NOMO-1 (cell line): ENCODE results near the gene SP9.

ENCODE experiments used
- DNase-seq, 2 experiments: peaks; one replicate each; lab custom pipeline; 2025; ENCODE audit not compliant: unreplicated experiment in 2 of 2; lab: John Stamatoyannopoulos, UW

The SP9 gene

DNA sequence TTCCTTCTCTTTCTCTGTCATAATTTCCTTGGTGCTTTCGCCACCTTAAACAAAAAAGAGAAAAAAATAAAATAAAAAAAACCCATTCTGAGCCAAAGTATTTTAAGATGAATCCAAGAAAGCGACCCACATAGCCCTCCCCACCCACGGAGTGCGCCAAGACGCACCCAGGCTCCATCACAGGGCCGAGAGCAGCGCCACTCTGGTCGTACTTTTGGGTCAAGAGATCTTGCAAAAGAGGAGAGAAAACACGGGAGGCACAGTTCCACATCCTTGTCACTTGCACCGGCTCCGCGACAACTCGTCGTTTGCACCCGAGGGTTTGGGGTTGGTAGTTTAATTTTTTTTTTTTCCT lies 1.8 kb upstream of the SP9 start:
- no peak for DNase-seq

DNA sequence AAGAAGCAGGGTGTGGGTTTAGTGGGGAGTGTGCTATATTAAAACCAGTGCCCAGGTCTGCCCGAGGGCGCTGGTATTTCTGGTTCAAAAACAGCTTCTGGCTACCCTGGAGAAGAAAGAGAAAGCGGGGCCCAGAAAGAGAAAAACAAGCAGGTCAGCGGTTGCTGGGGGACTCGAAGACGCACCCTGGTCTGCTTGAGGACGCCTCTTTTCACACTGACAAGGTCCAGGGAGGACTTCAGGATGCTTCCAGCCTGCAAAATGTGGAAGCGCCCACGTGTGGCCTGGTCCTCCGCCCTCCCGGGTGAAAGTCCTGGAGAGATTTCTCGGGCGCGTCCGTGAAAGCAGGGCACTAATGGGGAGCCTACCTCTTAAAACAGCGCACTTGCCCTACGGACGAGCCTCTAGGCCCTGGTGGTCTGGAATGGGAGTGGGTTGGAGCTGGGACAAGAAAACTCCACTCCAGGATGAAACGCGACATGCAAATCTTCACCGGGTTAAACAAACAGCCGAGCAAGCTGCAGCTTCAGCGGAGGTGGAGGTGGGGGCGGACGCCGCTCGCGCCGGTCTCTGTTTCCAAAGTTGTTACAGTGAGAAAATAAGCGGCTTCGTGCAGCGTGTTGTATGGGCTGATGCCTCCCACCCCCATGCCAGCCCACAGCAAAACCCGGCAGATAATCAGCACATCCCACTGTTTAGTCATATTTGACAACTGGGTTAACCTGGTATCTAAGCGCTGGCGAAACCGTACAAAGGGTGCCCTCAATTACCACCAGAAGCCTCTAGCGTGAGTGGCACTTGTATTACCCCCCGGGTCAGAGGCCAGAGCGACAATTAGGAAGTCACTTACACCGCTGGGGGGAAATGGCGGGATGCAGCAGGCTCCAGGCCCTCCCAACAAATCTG lies 1.1 kb upstream of the SP9 start:
- no peak for DNase-seq

DNA sequence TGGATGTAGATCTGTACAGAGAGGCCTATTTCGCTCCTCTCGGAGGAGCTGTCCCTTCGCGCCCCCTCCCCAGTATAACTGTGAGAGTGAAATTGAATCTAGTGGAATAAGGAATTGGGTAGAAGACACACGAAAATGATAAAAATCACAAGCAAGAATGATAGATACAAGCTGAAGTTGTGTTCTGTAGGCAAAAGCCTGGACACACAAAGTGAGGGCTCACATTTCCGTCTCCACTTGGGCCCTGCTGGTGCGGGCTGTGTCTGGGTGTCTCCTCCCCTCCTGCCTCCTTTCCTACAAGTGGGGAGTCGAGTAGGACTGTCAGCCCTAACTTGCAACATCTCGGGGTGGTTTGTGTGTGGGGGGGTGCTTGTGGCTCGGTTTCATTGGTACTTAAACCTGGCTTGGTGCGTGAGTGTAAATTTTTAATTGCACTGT lies 457 bp upstream of the SP9 start:
- DNase-seq: no peak

DNA sequence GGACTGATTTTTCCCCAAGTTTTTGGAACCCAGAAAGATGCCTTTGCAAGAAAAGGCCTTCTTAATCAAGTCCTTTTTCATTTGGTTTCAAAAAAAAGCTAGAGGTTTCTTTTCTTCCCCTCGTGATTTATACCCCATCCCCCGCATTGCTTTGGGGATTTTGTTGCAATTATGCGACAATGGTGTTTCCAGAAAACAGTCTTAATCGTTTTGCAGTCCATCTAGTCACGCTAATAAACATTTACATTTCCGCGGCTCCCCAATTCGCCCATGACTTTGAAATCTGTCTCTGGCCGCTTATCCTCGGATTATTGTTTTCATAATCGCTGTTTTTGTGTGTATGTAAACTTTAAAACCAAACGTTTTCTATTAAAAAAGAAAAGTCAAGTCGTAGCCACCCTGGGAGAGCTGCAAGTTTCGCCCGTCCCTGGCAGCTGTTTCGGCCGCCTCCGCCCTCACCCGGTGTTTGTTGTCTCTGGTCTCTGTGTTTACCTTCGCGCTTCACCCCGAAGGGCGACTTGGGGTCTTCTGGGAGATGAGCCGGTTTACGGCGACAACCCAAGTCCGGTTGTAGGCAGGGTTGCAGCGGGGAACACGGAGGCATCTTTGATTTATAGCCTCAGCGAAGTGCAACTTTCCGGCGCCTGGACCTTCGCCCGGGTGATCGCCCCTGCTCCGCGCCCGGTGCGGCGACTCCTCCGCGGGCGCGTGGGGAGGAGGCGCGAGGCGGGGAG lies 667 bp downstream of the SP9 start:
- no peak for DNase-seq

DNA sequence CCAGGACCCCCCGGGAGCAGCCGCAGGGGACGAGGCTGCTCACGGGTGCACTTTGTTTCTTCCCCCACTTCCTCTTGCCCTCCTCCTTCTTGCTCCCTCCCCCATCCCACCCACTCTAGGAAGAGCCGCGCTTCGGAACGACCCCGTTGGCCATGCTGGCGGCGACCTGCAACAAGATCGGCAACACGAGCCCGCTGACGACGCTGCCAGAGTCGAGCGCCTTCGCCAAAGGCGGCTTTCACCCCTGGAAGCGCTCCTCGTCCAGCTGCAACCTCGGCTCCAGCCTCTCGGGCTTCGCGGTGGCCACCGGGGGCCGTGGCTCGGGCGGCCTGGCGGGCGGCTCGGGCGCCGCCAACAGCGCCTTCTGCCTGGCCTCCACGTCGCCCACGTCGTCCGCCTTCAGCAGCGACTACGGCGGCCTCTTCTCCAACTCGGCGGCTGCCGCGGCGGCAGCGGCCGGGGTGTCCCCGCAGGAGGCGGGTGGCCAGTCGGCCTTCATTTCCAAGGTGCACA lies 1.3 kb downstream of the SP9 start:
- DNase-seq: no peak

DNA sequence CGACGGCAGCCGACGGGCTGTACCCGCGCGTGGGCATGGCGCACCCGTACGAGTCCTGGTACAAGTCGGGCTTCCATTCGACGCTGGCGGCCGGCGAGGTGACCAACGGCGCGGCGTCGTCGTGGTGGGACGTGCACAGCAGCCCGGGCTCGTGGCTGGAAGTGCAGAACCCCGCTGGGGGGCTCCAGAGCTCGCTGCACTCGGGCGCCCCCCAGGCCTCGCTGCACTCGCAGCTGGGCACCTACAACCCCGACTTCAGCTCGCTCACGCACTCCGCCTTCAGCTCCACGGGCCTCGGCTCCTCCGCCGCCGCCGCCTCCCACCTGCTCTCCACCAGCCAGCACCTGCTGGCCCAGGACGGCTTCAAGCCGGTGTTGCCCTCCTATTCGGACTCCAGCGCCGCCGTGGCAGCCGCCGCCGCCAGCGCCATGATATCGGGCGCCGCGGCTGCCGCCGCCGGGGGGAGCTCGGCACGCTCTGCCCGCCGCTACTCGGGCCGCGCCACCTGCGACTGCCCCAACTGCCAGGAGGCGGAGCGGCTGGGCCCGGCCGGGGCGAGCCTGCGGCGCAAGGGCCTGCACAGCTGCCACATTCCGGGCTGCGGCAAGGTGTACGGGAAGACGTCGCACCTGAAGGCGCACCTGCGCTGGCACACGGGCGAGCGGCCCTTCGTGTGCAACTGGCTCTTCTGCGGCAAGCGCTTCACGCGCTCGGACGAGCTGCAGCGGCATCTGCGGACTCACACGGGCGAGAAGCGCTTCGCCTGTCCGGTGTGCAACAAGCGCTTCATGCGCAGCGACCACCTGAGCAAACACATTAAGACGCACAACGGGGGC lies 2.0 kb downstream of the SP9 start:
- DNase-seq: peak; percentile 38 to 47

DNA sequence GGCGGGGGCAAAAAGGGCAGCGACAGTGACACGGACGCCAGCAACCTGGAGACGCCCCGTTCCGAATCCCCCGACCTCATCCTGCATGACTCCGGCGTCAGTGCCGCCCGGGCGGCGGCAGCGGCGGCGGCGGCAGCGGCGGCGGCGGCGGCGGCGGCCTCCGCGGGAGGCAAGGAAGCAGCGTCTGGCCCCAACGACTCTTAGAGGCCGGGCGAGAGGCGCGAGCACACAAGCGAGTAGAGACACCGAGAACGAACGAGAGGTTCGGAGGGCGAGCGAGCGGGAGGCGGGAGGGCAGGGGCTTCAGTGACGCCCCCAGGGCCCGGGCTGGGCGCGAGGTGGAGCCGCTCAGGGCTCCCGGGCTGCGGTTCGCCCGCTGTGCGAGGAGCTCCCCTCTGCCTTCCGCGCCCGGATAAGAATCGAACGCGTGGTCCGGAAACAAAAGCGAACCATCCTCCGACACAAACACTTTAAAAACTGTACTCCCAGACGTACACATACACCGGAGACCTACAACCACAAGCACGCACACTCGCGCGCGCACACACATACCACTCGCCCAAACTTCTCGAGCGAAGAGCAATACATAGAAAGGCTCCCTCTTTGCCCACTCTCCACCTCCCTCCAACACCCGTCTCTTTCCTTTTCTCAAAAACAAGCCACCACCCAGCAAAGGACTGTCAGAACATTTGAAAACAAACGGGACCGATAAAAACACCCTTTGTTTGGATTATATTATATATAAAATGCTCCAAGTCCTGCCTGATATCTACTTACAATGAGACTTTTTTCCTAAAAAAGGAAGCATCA lies 2.8 kb downstream of the SP9 start:
- peak; percentile 37 to 39 for DNase-seq

DNA sequence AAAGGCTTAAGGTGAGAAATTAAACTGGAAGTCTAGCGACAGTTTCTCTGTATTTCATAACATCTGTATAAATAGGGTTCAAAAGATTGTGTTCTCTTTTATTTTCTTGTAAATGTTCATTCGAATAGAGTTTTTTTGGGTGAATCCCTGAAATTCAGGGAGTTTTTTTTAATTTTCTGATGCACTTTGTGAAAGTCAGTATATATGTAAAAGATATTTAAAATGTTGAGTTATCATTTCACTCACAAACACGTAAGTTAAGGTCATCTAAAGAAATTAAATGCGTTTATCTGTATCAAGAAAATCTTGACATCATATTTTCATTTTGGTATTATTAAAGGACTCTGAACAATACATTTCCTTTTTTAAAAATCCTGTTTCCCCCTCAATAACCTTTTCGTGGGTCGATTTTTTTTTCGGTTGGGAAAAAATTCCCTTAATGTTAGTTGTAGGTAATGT lies 3.4 kb downstream of the SP9 start:
- DNase-seq: no peak

DNA sequence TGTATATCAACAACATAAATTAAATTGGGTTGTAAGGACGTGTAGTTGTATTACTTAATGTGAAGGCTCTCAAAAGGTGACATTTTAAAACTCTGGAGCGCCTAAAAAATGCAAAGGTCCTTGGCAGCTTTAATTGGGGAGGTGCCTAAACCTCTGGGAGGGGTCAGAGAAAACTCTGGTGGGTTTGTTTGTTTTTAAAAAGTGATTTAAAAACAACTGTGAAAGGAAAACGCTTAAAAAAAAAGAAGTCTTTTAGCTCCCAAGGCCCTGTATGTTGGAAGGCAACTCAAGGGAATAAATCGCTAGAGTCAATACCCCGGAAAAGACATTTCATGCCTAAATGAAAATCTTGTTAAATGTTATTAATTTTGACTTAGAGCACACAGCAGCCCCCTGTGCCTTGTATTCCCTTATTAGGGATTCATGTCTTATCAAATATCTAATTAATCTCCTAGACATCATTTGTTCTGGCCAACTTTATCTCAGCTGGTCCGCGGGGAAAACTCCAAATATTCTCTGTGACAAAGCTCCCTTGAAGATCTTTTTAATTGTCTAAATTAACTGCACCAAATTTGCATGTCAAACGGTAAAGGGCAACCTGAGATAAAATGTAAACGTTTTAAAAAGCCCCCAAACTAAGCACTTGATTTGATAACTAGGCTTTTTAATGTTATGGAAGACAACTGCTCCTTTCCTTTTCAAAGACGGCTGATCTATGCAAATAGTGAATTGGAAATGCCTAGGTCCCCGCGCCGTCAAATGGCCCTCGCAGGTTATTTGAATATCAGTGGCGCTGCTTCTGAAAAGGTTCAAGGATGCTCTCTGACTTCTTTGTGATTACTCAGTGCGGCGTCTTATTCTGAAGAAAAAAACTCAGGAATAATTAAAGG lies 4.2 kb downstream of the SP9 start:
- no peak for DNase-seq

DNA sequence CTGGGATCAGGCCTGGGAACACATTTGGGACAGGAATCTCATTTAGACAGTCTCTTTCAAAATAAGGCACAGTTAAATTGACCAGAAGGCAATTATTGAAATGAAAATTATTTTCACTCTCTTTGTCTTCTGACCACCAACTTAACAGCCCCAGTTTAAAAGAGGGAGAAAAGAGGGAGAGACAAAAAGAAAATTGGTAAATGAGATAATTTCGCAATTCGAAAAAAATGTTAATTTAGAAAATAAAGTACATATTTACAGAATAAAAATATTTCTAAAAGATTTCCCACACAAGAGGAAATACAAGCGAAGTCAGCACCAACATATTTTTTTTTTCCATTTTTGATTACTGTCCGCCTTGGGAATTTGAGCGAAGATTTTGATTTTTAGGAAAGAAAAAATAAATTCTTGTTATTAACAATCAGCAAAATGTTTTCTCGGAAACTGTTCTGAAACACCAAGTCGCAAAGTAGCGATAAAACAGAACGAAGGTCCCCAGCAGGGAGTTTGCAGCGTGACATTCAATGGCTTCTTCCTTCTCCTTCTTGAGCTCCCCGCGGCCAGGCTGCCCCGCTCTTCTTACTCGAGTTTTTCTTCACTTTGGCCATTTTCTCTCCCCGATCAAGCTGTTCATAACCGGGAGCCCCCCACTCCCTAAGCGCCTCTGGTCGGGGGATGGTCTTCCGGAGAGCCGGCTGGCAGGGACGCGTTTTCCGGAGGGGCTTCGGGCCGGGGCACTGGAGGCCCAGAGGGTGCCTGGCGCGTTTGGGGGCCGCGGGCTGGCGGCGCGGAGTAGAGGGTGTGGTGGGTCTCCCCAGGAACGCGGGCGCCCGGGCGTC lies 5.0 kb downstream of the SP9 start:
- DNase-seq: no peak

DNA sequence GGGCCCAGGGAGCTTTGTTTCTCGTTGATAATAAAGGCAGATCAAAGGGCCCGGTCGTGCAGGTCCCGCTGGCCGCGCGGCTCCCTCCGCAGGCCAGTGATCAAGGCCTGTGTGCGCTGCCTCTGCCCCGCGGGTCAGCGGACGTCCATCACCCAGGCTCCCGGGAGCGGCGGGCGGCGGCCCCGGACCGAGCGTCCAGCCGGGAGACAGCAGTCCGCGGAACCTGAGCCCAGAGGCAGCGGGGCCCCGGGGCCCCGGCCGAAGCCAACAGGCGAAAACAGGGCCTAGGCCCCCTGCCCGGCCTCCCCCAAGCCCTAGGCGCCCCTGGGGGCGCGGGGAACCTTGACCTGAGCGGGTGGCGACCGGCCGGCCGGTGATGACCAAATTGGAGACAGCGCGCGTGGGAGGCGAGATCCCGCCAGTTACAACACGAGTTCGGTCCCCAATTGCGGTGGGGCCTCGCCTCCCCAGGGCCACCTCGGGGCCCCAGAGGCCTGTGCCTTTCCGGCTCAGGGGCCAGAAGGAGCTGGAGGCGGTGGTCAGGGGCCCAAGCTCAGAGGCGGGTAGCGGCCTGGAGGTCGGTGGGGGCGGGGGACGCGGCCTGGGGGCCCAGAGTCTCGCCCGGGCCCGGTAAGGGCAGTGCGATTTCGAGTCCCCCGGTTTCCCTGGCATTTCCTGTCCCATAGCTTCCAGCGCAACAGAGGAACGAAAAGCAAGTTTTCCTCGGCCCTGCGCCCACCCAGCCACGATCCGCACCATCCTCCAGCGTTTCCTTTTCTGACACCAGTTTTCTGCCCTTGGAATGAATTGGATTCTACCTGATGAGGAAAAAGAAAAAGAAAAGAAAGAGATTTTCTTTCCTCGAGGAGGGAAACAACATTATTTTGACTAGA lies 5.9 kb downstream of the SP9 start:
- no peak for DNase-seq

DNA sequence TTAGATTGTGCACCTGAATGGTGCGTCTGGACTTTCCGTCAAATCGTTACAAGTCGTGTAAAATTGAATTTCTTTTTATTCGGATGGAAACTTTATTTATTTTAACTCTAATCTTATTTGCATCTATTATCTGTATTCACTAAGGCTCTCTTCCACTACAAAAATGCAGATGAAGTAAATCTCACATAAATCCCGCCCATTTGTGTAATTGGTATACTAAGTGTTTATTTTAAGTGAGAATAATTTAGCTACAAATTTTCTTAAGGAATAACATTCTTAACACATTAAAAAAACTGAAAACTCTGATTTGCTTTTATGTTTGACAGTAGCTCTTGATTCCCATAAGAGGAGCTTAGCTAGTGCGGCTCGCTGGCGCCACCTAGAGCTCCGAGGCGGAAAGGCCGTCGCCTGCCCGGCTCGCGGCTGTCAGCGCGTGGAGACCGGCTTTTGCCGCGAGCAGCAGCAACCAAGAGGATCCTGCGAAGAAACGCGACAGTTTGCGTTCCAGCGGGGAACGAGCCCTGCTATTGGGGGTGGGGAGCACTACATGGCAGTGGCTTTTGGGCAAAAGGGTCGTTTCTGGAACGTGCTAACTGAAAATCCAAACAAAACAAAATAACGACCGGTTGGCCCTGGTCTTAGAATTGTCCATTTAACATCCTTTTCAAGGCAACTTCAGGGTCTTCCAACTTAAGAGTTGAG lies 6.7 kb downstream of the SP9 start:
- peak; percentile 66 to 76 for DNase-seq

DNA sequence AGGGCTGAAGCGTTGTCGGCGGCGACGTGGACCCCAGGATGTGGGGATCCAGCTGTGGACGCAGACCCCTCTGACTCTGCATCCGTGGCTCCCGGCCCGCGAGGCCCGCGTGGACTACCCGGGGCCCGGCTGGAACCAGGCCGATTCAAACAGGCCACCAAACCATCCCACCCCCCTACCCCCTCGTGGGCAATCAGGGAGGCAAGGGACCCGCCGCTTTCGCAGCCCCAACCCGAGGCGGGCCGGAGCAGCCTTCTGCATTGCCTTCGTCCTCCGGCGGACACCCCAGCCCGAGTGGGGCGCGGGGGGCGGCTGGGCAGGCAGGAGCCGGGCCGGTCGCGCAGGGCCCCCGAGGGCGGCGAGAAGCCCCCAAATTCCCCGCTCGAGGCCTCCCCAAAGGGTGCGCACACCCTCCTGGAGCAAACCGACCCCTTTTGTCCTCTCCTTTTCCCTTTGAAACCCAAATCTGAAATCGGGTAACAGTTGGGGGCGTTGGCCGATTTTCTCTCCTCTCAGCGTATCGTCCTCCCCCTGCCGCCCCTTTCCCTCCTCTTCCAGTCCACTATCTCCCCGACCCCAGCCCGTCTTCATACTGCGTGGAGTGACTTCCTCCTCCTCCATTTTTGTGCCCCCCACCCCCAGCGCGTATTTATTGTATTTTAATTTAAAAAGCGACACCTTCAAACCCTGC lies 7.4 kb downstream of the SP9 start:
- no peak for DNase-seq

DNA sequence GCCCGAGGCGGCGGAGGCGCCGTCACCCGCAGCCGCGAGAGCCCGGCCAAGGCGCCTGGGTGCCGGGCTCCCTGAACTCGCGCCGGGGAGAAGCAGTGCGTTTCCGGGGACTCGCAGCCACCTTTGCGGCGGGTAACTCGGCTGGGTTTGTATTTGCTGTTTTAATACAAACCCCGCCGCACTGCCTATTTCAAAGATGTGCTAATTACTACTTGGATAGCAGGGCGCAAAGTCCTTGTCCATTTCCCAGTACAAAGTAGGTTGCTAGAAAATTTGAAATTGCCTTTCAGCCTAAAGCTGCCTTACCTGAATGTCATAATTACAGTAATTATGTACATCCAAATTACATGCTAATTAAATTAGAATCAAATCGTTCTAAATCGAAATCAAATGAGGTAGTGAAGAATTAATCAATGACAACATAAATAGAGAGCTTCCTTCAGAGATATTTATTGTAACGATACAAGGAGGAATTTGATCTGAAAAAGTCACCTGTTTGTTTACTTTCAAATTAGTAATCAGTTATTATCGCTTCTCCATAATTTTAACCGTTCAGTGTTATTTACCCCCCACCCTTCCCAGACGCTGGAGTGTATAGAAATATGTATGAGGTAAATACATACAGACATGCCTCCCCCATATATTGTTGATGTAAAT lies 8.1 kb downstream of the SP9 start:
- DNase-seq: no peak

DNA sequence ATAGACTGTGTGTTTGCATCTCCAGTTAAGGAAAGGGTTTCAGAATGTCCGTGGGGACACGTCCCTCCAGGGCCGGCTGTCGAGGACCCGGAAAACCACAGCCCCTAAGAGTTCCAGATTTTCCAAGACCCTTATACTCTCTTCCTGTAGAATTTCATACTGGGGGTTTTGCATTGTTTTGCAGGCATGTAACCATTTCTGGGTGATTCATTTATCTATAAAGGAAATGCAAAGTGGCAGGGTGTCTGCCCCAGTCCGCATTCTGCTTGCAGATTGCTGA lies 8.5 kb downstream of the SP9 start:
- no peak for DNase-seq
